Mucosa of stomach (tissue), 1 donor: ENCODE data around the gene LRRC36.

Experiments
- H3K27me3 ChIP-seq: one replicate; pipeline ENCODE4 v1.7.0; 2013; ENCODE audit warnings: mild to moderate bottlenecking, low read length; ENCODE audit not compliant: control insufficient read depth, insufficient read depth
- H3K36me3 ChIP-seq: one replicate; pipeline ENCODE4 v1.7.0; 2013; ENCODE audit warnings: low read length; ENCODE audit not compliant: control insufficient read depth, insufficient read depth
- H3K4me1 ChIP-seq: one replicate; pipeline ENCODE4 v1.7.0; 2013; ENCODE audit warnings: mild to moderate bottlenecking, low read length; ENCODE audit not compliant: control insufficient read depth, insufficient read depth
- H3K4me3 ChIP-seq: one replicate; pipeline ENCODE4 v1.7.0; 2013; ENCODE audit warnings: low read length
- H3K9ac ChIP-seq: one replicate; pipeline ENCODE4 v1.7.0; 2013; ENCODE audit warnings: mild to moderate bottlenecking, low read length, moderate library complexity
- H3K9me3 ChIP-seq: one replicate; pipeline ENCODE4 v1.7.0; 2013; ENCODE audit warnings: mild to moderate bottlenecking, low read length, moderate library complexity; ENCODE audit not compliant: control insufficient read depth
- donor health status: Pancreatic carcinoma.

Gene LRRC36

DNA sequence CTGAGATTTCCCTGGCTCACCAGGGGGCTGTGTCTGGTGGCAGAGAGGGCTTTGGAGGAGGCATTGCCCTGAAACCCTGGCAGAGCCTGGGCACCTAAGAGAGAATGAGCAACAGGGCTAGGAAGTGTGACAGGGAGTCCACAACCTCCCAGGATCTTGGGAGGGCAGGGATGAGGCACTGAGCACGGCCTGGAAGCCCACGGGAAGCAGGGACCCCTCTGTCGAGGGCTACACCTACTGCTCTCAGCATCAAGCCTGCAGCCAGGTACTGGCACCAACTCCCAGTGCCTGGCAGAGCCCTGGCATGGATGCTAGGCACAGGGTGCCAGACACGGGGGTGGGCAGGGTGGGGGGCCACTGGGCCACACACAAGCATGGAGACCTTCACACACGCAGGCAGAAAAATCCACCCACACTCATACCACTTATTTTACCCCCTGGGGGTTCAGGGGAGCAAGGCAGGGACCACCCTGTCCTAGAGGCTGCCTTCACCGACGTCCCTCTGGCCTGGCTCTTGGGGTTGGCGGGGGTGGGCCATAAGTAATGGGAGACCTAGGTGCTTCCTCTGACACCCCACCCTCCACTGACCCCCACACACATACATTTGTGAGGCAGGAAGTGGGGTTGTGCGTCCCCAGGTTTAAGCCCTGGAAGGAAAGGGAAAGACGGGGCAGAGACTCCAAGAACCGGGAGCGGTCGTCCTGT, 103.3 kb downstream of the LRRC36 start:
- no peaks in the 10 kb centered on the region for H3K9me3 ChIP-seq
- H3K9ac ChIP-seq = peak overlapping the region; percentile 77
- H3K4me1 ChIP-seq = peaks cover 48% of the 10 kb centered on the region
- no peaks in the 10 kb centered on the region for H3K36me3 ChIP-seq
- H3K4me3 ChIP-seq = peak overlapping the region; percentile 38
- H3K27me3 ChIP-seq = peaks cover 4% of the 10 kb centered on the region

DNA sequence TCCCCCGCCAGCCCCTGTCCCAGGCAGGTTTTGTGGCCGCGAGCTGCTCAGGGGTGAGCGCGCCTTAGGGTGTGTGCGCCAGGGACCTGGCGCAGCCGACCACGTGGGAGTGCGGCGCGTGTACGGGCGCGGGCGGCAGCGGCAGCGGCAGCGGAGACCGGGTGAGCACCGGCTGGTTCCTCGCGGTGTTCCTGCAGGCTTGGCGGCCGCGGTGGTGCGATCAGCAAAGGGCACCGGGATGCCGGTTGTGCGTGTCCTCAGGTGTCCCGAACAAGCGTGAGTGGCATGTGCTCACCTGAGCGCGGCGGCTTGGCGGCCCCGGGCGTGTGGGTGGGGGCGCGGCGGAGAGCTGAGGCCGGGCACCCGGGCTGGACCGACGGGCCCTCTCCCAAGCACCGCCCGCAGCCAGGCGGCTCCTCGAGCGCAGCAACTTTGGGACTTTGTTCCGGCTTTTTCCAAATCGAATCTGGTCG, 103.9 kb downstream of the LRRC36 start:
- Histone ChIP-seq H3K4me1 (peaks cover 48% of the 10 kb centered on the region), H3K9ac (peak overlapping the region; percentile 77)

DNA sequence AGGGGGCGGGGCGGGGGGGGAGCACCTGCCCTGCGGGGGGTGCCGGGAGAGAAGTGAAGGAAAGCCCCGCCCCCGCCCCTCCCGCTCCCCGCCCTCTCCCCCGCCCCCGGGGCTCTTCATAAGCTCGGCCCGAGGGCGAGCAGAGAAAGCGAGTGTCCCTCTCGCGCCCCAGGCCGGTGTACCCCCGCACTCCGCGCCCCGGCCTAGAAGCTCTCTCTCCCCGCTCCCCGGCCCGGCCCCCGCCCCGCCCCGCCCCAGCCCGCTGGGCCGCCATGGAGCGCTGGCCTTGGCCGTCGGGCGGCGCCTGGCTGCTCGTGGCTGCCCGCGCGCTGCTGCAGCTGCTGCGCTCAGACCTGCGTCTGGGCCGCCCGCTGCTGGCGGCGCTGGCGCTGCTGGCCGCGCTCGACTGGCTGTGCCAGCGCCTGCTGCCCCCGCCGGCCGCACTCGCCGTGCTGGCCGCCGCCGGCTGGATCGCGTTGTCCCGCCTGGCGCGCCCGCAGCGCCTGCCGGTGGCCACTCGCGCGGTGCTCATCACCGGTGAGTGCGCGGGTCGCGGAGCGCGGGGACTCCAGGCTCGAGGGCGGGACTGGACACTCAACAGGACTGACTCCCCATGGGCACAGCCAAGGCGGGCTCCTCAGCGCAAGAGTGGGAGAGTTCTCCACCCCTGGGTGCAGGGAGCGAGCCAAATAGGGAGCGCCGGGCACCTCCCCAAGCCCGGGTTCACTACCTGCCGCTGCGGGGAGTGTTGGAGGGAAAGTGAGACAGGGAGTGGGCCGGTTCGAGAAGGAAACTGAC, 104.6 kb downstream of the LRRC36 start, which contains the start of gene HSD11B2:
Gene HSD11B2 (plus strand): TSS at position 145 of the 798 bp plus-strand sequence. CDS start 128 bp downstream, at position 273.
- Histone ChIP-seq H3K4me3 (peak within 1 kb of the TSS; percentile 38), H3K27me3 (no peaks in the 10 kb centered on the region), H3K9me3 (no peaks in the 10 kb centered on the region), H3K9ac (peak within 1 kb of the TSS; percentile 90), H3K36me3 (no peaks in the 10 kb centered on the region), H3K4me1 (peaks cover 48% of the 10 kb centered on the region)

More for the DNA sequence above, 103.9 kb downstream of the LRRC36 start:
- peak overlapping the region; percentile 38 for H3K4me3 ChIP-seq
- peaks cover 4% of the 10 kb centered on the region for H3K27me3 ChIP-seq
- no peaks in the 10 kb centered on the region for H3K36me3 ChIP-seq
- no peaks in the 10 kb centered on the region for H3K9me3 ChIP-seq

DNA sequence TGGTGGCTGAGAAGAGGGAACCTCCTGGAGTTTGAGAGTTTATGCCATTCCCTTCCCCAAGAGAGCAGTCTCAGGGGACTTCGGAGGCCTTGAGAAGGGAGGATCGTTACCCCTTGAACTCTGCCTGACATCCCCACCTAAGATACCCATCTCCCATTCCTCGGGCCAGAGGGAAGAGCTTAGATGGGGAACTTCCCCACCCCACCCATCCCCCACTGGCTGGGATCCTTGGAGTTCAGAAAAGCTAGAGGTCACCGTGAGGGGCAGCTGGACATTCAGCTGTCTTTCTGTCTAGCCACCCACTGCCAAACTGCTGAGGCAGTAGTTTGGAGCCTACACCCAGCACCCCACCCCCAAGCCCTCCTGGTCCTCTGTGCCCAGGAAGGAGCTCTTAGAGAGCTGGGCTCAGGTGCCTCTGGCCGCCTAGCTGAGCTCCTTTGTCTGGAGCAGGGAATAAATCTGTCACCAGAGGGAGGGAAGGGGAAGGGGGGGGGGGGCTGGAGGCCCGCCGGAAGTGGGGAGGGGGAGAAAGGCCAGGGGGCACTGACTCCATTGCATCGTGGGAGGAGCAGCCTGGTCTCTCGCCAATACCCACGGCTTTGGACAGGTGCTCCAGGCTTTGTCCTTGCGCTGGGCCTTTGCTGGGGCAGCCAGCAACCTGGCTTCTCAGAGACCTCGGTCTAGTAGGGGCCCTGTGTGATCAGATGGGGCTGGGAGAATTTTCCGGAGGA, 105.3 kb downstream of the LRRC36 start:
- no peaks in the 10 kb centered on the region for H3K27me3 ChIP-seq
- H3K9ac ChIP-seq = peak overlapping the region; percentile 90
- H3K36me3 ChIP-seq = peaks cover 5% of the 10 kb centered on the region
- peaks cover 48% of the 10 kb centered on the region for H3K4me1 ChIP-seq
- H3K9me3 ChIP-seq = no peaks in the 10 kb centered on the region
- peak overlapping the region; percentile 34 for H3K4me3 ChIP-seq

DNA sequence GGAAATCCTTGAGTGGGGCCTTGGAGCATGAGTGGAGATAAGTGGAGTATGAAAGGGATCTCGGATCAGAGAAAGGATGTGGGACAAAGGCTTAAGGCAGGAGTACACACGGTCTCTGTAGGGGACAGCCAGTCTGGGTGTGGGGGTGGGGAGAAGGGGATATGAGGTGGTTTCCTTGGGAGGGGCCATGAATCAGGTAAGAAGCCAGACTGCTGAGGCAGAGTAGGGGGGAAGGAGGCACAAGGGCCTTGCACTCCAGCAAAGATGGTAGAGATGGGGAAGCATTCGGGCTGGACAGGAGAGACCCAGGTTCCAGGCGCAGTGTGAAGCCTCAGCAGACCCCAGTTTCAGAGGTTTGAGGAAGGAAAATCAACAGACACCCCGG, 105.9 kb downstream of the LRRC36 start:
- Histone ChIP-seq H3K4me1 (peaks cover 48% of the 10 kb centered on the region), H3K27me3 (no peaks in the 10 kb centered on the region), H3K4me3 (peak overlapping the region; percentile 28), H3K36me3 (peaks cover 10% of the 10 kb centered on the region), H3K9me3 (no peaks in the 10 kb centered on the region), H3K9ac (peak overlapping the region; percentile 90)

DNA sequence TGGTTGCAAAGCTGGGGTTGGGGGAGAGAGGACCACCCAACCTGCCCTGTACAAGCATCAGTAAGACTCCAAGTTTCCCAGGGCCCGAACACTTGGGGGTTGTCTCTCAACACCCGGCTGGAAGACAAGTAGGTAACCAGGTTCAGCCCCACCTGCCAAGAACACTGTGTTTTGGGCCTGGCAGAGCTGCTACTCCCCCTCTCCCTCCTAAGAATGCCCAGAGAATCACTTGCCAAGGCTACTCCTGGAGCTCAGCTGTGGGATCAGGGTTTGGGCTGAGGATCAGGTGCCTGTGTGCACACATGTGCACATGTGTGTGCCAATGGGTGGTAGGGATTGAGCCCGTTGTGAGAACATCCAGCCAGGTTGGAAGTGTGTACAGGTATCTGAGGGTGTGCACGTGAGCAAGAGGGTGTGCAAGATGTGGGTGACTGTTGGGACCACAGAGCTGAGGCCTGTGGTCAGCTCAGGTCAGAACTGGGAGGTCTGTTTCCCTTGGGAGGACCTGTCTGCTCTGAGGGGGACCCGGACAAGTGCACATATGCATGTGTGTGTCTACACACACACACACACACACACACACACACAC, 106.6 kb downstream of the LRRC36 start:
- H3K9me3 ChIP-seq = no peaks in the 10 kb centered on the region
- H3K4me1 ChIP-seq = peaks cover 43% of the 10 kb centered on the region
- peak overlapping the region; percentile 90 for H3K9ac ChIP-seq
- H3K36me3 ChIP-seq = peaks cover 15% of the 10 kb centered on the region
- H3K4me3 ChIP-seq = no peak overlapping the region
- H3K27me3 ChIP-seq = no peaks in the 10 kb centered on the region
